ENCODE results near the gene KDELR1. TPM values are rescaled to one million over a fixed set of nuclear protein-coding genes. Genes with fewer than 3 reads are reported as not detected.
A peak's percentile ranks its signal among the peaks of the same experiment; 100 is the strongest.

The KDELR1 gene
- total RNA-seq, 4 donors from 2014 or later, result 63.5 to 87.4 (median 70.2) TPM

GRCh38 chr19:48364598-48365348, 26.6 kb downstream of the KDELR1 start:
- peak overlapping the region; percentile 92 to 98 (median 96) for H3K27ac ChIP-seq
- no peak for DNase-seq
- H3K4me3 ChIP-seq, result peak overlapping the region; percentile 41 to 80 (median 64)
- WGBS, 2 donors, result 63 to 65% methylated on average over 8 to 10 of the region's 10 CpGs
- no peaks in the 10 kb centered on the region for H3K36me3 ChIP-seq
- intact Hi-C loops (cut with DNase I), result no loop called here
- H3K9me3 ChIP-seq, result no peaks in the 10 kb centered on the region
- H3K4me1 ChIP-seq, result peaks cover 6 to 21% (median 9%) of the 10 kb centered on the region in 3 donors
- no peaks in the 10 kb centered on the region for H3K27me3 ChIP-seq
- no peak for TF ChIP-seq POLR2A (IDR thresholded peaks at IDR 0.05)

DNA sequence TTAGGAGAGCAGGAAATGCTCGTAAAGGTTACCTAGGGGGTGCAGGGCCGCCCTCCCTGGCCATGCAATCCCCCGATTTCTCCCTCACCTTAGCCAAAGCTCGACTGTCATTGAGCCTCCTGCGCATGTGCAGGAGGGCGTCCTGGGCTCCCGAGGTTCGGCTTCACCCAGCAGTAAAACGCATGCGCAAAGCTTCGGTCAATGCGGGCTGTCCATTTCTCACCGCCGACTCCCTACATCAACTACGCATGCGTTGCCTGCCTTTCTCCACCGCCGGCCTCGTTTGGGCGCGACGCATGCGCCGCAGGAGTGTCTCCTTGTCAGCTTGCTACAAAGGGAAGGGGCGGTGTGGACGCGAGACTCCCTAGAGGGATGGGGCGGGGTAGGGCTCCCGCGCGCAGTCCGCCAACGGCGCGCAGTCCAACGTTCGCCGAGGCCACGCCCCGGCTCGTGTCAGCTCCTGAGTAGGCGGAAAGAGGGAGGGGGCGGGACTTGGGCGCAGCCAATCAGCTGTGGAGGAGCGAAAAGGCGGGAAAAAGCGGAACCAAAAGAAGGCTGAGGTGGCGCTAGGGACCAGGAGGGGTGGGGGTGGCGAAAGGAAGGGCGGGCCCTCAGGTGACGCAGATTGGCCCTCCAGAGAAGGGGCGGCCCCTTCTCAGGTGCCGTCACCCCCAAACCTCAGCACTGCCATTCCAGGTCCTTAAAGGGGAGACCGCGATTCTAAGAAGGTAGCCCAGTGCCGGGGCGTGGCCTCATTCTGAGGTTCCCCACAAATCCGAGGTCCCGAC, 27.3 kb downstream of the KDELR1 start, which contains the start of the genes SYNGR4 and TMEM143:
Gene SYNGR4, plus strand, starts transcription at position 558 of the 788 bp plus-strand sequence. CDS start 1,476 bp downstream, outside the sequence.
Gene TMEM143, minus strand, starts transcription at position 131 of the 788 bp plus-strand sequence. Its CDS starts 20 bp downstream, at position 111.
- peak; percentile 96 for DNase-seq
- Histone ChIP-seq H3K9me3 (no peaks in the 10 kb centered on the region), H3K27me3 (no peaks in the 10 kb centered on the region), H3K4me3 (peak within 1 kb of the TSS; percentile 41 to 80 (median 64)), H3K36me3 (peaks cover 0 to 3% (median 0%) of the 10 kb centered on the region in 3 donors), H3K27ac (peak within 1 kb of the TSS; percentile 92 to 98 (median 96)), H3K4me1 (peaks cover 6 to 21% (median 9%) of the 10 kb centered on the region in 3 donors)
- 0 to 2% methylated on average over 16 to 51 of the region's 59 CpGs for WGBS, 2 donors
- peak in 3 of 4 donors; percentile 44 to 57 (median 48) for TF ChIP-seq POLR2A (IDR thresholded peaks at IDR 0.05)
- TF ChIP-seq, protein P1, sequence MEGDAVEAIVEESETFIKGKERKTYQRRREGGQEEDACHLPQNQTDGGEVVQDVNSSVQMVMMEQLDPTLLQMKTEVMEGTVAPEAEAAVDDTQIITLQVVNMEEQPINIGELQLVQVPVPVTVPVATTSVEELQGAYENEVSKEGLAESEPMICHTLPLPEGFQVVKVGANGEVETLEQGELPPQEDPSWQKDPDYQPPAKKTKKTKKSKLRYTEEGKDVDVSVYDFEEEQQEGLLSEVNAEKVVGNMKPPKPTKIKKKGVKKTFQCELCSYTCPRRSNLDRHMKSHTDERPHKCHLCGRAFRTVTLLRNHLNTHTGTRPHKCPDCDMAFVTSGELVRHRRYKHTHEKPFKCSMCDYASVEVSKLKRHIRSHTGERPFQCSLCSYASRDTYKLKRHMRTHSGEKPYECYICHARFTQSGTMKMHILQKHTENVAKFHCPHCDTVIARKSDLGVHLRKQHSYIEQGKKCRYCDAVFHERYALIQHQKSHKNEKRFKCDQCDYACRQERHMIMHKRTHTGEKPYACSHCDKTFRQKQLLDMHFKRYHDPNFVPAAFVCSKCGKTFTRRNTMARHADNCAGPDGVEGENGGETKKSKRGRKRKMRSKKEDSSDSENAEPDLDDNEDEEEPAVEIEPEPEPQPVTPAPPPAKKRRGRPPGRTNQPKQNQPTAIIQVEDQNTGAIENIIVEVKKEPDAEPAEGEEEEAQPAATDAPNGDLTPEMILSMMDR (IDR thresholded peaks at IDR 0.05), result peak in 1 of 6 experiments; percentile 44
- intact Hi-C loops (cut with DNase I), result no loop called here

DNA sequence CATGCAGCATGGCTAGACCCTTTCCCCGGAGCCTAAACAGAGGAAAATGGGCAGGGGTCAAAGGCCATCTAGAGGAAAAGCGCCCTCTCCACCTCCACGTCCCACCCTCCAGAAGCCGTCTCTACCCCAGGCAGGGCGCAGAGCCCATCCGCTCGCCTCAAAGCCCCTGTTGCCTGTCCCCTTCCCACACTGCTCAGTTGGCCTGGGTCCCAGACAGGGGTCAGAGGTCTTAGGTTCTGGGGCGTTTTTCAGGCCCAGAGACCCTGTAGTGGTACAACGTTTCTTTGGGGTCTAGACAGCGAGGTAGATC, 27.9 kb downstream of the KDELR1 start:
- Histone ChIP-seq H3K4me3 (peak overlapping the region; percentile 41 to 80 (median 64)), H3K9me3 (no peaks in the 10 kb centered on the region), H3K36me3 (peaks cover 0 to 9% (median 0%) of the 10 kb centered on the region in 3 donors), H3K27ac (peak overlapping the region; percentile 92 to 98 (median 96)), H3K27me3 (no peaks in the 10 kb centered on the region), H3K4me1 (peaks cover 6 to 21% (median 9%) of the 10 kb centered on the region in 3 donors)
- WGBS, 2 donors, result 0 to 2% methylated on average over 6 of the region's 10 CpGs
- intact Hi-C loops (cut with DNase I), result no loop called here
- DNase-seq, result no peak
- TF ChIP-seq POLR2A (IDR thresholded peaks at IDR 0.05), result no peak
- TF ChIP-seq, protein P1 (IDR thresholded peaks at IDR 0.05), result no peak

DNA sequence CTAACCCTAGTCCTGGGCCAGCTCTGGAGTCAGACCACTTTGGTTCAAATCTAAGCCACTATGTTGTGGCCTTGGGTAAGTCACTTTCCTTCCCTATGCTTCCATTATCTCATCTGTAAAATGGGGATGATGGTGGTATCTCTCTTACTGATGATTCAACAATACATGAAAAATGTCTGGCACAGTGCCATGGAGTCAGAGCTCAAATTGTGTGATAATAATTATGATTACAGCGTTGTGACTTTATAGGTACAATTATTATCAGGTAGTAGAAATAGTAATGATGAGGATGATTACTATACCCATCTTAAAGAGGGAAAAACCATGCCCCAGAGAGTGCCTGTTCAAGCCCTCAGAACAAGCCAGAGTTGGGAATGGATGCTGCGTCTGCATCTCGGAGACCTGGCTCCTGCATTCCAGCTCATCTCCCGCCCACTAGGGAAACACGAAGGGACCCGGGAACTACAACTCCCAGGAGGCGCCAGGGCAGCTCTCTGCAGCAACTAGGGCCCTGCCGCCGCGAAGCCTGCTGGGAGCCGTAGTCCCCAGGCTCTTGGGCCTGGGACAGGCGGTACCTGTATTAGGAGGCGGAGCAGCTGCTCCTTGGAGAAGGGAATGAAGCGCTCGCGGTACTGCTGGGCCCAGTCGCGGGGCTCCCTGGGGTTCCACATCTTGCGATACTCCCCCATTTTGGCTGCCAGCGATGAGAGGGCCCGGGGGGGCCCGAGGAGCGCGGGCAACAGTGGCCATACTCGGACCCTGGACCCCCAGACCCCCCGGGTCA, 28.4 kb downstream of the KDELR1 start:
- Histone ChIP-seq H3K27me3 (no peaks in the 10 kb centered on the region), H3K9me3 (no peaks in the 10 kb centered on the region), H3K36me3 (peaks cover 0 to 9% (median 0%) of the 10 kb centered on the region in 3 donors), H3K4me1 (peaks cover 6 to 21% (median 9%) of the 10 kb centered on the region in 3 donors), H3K27ac (peak overlapping the region; percentile 92 to 98 (median 96)), H3K4me3 (peak overlapping the region; percentile 41 to 80 (median 64))
- TF ChIP-seq, protein P1 (IDR thresholded peaks at IDR 0.05), result peak in 4 of 6 experiments; percentile 12 to 26 (median 24)
- peak in 2 of 4 donors; percentile 9 to 30 for TF ChIP-seq POLR2A (IDR thresholded peaks at IDR 0.05)
- DNase-seq, result peak; percentile 69
- intact Hi-C loops (cut with DNase I), result no loop called here
- 13 to 20% methylated on average over 4 to 8 of the region's 26 CpGs for WGBS, 2 donors

- H3K9me3 ChIP-seq, result no peaks in the 10 kb centered on the region
- H3K4me3 ChIP-seq, result no peak overlapping the region
- no peak for DNase-seq
- intact Hi-C loops (cut with DNase I), result no loop called here
- H3K27me3 ChIP-seq, result no peaks in the 10 kb centered on the region
- no peak for TF ChIP-seq POLR2A (IDR thresholded peaks at IDR 0.05)
- TF ChIP-seq, protein P1 (IDR thresholded peaks at IDR 0.05), result no peak
- H3K27ac ChIP-seq, result no peak overlapping the region
- peaks cover 6 to 21% (median 9%) of the 10 kb centered on the region in 3 donors for H3K4me1 ChIP-seq
- peaks cover 0 to 9% (median 0%) of the 10 kb centered on the region in 3 donors for H3K36me3 ChIP-seq
- 89 to 91% methylated on average over 3 of the region's 3 CpGs for WGBS, 2 donors
Observed at GRCh38 chr19:48361912-48362311, 29.4 kb downstream of the KDELR1 start.

All from esophagus squamous epithelium (tissue), 5 donors.